Type B pancreatic cell (in vitro differentiated cells): ENCODE measurements around the gene GPBAR1. TPM values are rescaled to one million over a fixed set of nuclear protein-coding genes. Genes with fewer than 3 reads are reported as not detected.

ENCODE experiments used
- DNase-seq: peaks from one replicate; pipeline ENCODE4 v3.0.0; 2021; ENCODE audit warnings: mixed read lengths; ENCODE audit not compliant: unreplicated experiment; ENCODE audit errors: extremely low spot score
- H3K27ac Mint-ChIP-seq: 2 replicates; pipeline ENCODE4 v1.8.0; 2021; ENCODE audit warnings: mild to moderate bottlenecking, mixed read lengths
- H3K27me3 Mint-ChIP-seq: 2 replicates; pipeline ENCODE4 v1.8.0; 2021; ENCODE audit warnings: mixed read lengths
- H3K36me3 Mint-ChIP-seq: 2 replicates; pipeline ENCODE4 v1.8.0; 2021; ENCODE audit warnings: mixed read lengths
- H3K4me1 Mint-ChIP-seq: one replicate; pipeline ENCODE4 v1.8.0; 2021; ENCODE audit warnings: mixed read lengths; ENCODE audit not compliant: unreplicated experiment
- H3K4me3 Mint-ChIP-seq: 2 replicates; pipeline ENCODE4 v1.8.0; 2021; ENCODE audit warnings: mild to moderate bottlenecking, mixed read lengths
- H3K9me3 Mint-ChIP-seq: 2 replicates; pipeline ENCODE4 v1.8.0; 2021; ENCODE audit warnings: mixed read lengths
- total RNA-seq: library from RNA; stranded (reverse); gene quantifications from 2 replicates; pipeline ENCODE4 v1.2.1, GENCODE V29; 2021; ENCODE audit warnings: low replicate concordance
- TF ChIP-seq, protein P1 (sequence below): fragments of 200-600 bp; sonication (generic); conservative IDR thresholded peaks from 2 replicates; pipeline ENCODE4 v1.5.0; 2021; ENCODE audit warnings: antibody characterized with exemption, mild to moderate bottlenecking

Gene GPBAR1
- total RNA-seq, 1 donor from 2014 or later = 2.1 TPM

DNA sequence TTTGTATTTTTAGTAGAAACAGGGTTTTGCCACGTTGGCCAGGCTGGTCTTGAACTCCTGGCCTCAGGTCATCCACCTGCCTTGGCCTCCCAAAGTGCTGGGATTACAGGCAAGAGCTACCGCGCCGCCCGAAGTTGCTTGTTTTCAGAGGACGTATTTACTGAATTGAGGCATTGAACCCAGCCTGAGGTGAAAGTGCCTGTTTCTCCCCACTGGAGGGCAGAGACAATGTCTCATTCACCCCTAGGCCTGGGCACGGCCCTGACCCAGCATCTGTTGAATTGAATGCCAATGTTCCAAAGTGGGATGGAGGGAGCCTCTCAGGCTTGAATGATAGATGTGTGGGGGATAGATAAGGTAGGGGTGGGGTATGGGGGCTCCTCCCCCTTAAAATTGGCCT lies 36.0 kb downstream of the GPBAR1 start:
- H3K27me3 Mint-ChIP-seq = no peaks in the 10 kb centered on the region
- no peaks in the 10 kb centered on the region for H3K36me3 Mint-ChIP-seq
- no peaks in the 10 kb centered on the region for H3K9me3 Mint-ChIP-seq
- peaks cover 33% of the 10 kb centered on the region for H3K4me1 Mint-ChIP-seq
- no peak overlapping the region for H3K4me3 Mint-ChIP-seq
- TF ChIP-seq, protein P1, sequence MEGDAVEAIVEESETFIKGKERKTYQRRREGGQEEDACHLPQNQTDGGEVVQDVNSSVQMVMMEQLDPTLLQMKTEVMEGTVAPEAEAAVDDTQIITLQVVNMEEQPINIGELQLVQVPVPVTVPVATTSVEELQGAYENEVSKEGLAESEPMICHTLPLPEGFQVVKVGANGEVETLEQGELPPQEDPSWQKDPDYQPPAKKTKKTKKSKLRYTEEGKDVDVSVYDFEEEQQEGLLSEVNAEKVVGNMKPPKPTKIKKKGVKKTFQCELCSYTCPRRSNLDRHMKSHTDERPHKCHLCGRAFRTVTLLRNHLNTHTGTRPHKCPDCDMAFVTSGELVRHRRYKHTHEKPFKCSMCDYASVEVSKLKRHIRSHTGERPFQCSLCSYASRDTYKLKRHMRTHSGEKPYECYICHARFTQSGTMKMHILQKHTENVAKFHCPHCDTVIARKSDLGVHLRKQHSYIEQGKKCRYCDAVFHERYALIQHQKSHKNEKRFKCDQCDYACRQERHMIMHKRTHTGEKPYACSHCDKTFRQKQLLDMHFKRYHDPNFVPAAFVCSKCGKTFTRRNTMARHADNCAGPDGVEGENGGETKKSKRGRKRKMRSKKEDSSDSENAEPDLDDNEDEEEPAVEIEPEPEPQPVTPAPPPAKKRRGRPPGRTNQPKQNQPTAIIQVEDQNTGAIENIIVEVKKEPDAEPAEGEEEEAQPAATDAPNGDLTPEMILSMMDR = peak; percentile 19
- peak overlapping the region; percentile 48 for H3K27ac Mint-ChIP-seq
- DNase-seq = no peak

DNA sequence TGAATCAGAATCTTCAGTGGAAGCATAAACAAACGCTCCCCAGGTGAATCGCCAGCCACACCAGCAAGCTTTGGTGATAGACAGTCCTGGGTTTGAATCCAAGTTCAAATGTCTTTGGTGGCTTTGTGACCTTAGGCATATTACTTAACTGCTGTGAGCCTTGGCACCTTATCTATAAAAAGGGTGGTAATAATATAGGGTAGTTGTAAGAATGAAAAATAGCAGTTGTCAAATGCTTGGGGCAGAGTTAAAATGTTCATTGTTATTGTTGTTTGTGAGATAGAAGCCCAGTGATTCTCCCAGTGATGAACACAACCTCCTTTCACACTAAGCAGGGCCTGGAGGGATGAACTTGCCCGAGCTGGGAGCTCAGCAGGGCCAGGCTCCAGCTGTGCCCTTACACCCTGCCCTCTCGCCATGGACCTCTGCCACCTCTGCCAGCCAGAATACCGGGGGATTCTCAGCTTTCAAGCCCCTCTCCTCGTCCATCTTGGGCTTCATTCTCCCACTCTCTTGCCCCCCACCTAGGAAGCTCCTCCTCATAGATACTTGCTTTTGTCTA lies 37.6 kb downstream of the GPBAR1 start:
- no peaks in the 10 kb centered on the region for H3K27me3 Mint-ChIP-seq
- no peak for DNase-seq

DNA sequence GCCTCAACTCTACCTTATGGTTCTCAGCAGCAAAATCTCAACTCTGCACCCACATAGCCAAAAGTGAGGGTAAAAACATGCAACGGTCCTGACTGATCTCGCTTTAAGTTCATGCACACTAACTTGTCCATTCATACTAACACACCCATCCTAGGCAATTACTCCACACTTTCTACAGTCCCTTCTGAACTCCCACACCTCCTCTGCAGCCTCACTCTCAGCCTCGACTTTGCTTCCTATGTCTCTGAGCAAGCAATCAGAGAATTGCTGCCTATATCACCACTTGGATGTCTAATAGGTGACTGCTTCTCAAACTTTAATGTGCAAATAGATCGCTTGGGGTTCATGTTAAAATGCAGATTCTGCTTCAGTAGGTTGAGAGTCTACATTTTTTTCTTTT lies 39.3 kb downstream of the GPBAR1 start:
- TF ChIP-seq, protein P1 = no peak
- Mint-ChIP-seq H3K36me3 (no peaks in the 10 kb centered on the region), H3K4me3 (no peak overlapping the region), H3K27ac (peak overlapping the region; percentile 15), H3K27me3 (no peaks in the 10 kb centered on the region), H3K9me3 (no peaks in the 10 kb centered on the region), H3K4me1 (peaks cover 20% of the 10 kb centered on the region)
- no peak for DNase-seq

More for the DNA sequence above, 37.6 kb downstream of the GPBAR1 start:
- Mint-ChIP-seq H3K4me3 (no peak overlapping the region), H3K4me1 (peaks cover 33% of the 10 kb centered on the region), H3K27ac (peak overlapping the region; percentile 60), H3K9me3 (no peaks in the 10 kb centered on the region), H3K36me3 (no peaks in the 10 kb centered on the region)
- TF ChIP-seq, protein P1 = no peak

DNA sequence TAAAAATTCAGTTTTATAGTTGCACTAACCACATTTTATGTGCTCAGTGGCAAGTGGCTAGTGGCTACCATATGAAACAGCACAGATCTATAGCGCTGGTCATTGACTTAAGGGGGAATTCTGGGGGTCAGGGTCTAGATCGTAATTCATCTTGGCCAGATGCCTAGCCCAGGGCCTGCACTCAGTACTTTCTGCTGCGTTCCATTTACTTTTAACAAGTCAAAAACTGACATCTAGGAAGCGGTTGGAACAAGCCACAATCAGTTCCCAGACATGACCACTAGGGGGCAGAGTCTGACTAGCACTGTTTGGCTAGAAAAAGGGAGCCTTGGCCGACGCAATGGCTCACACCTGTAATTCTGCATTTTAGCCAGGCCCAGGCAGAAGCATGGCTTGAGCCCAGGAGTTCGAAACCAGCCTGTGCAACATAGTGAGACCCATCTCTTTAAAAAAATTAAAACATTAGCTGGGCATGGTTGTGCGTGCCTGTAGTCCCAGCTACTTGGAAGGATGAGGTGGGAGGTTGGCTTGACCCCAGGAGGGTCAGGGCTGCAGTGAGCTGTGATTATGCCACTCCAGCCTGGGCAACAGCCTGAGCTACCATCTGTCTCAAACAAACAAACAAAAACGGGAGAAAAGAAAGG lies 40.5 kb downstream of the GPBAR1 start:
- Mint-ChIP-seq H3K4me3 (no peak overlapping the region), H3K4me1 (peaks cover 12% of the 10 kb centered on the region), H3K27me3 (no peaks in the 10 kb centered on the region), H3K27ac (peak overlapping the region; percentile 75), H3K36me3 (no peaks in the 10 kb centered on the region), H3K9me3 (no peaks in the 10 kb centered on the region)
- TF ChIP-seq, protein P1 = peak; percentile 97
- DNase-seq = peak; percentile 87

DNA sequence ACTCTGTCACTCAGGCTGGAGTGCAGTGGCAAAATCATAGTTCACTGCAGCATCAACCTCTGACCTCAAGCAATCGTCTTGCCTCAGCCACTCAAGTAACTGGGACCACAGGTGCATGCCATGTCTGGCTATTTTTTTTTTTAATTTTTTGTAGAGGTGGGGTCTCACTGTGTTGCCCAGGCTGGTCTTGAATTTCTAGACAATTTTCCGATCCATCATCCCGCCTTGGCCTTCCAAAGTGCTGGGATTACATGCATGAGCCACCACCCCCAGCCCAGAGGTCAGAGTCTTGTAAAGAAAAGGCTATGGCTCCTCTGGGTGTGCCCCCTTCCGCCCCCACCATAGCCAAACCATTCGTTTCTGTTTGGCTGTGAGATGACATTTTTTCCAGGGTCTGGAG lies 44.6 kb downstream of the GPBAR1 start:
- no peak overlapping the region for H3K4me3 Mint-ChIP-seq
- no peaks in the 10 kb centered on the region for H3K9me3 Mint-ChIP-seq
- no peak for DNase-seq
- H3K36me3 Mint-ChIP-seq = no peaks in the 10 kb centered on the region
- TF ChIP-seq, protein P1 = no peak
- H3K4me1 Mint-ChIP-seq = peaks cover 11% of the 10 kb centered on the region
- no peaks in the 10 kb centered on the region for H3K27me3 Mint-ChIP-seq
- H3K27ac Mint-ChIP-seq = no peak overlapping the region
